ENCODE measurements around the gene MINDY4. TPM values are rescaled to one million over a fixed set of nuclear protein-coding genes. Genes with fewer than 3 reads are reported as not detected.
A peak's percentile ranks its signal among the peaks of the same experiment; 100 is the strongest.

Gene MINDY4
- total and polyA plus RNA-seq, 4 experiments from 2014 or later = 0.23 to 1.5 (median 1.1) TPM

GRCh38 chr7:30849565-30849964 lies 78.3 kb downstream of the MINDY4 start:
- Histone ChIP-seq H3K27me3 (ENCODE audit: insufficient read depth, low read length) (no peaks in the 10 kb centered on the region), H3K36me3 (ENCODE audit: insufficient read depth, low read length) (no peaks in the 10 kb centered on the region), H3K9me3 (ENCODE audit: control insufficient read depth in 1 of 2, low read length in 2 of 2) (no peaks in the 10 kb centered on the region), H3K4me1 (ENCODE audit: insufficient read depth, low read length) (no peaks in the 10 kb centered on the region), H3K4me3 (ENCODE audit: low read length in 2 of 2) (no peak overlapping the region), H3K27ac (ENCODE audit: low read depth, low read length) (no peak overlapping the region)
- Mint-ChIP-seq H3K27me3 (no peaks in the 10 kb centered on the region), H3K27ac (peak overlapping the region in 1 of 7 donors; percentile 19), H3K4me1 (no peaks in the 10 kb centered on the region), H3K9me3 (no peaks in the 10 kb centered on the region), H3K36me3 (no peaks in the 10 kb centered on the region), H3K4me3 (no peak overlapping the region)
- DNase-seq = no peak
- intact Hi-C loops (cut with micrococcal nuclease) = no loop called here
- ChIA-PET POLR2A (ENCODE audit: partially characterized antibody) (no interaction called here), CTCF (ENCODE audit: partially characterized antibody) (no interaction called here)

DNA sequence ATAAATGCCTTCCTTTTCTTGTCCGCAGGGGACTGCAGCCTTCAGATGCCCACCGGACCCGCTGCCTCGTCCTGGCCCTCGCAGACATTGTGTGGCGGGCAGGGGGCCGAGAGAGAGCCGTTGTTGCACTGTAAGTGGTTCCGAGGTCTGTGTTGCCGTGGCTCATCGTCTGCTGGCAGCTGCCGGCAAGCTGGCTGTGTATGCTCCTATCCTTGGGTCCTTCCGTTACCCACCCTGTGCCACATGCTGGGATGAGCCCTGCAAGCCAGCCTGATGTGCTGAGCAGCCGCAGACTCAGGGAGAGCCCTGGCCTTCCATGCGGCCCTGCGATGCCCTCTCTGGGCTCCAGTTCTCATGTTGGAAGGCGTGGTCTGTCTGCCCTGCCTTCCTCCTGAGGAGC lies 79.2 kb downstream of the MINDY4 start:
- Mint-ChIP-seq H3K4me1 (no peaks in the 10 kb centered on the region), H3K27ac (no peak overlapping the region), H3K27me3 (no peaks in the 10 kb centered on the region), H3K9me3 (no peaks in the 10 kb centered on the region), H3K36me3 (no peaks in the 10 kb centered on the region), H3K4me3 (no peak overlapping the region)
- no peaks in the 10 kb centered on the region for H3K27me3 ChIP-seq (ENCODE audit: insufficient read depth, low read length)
- no peaks in the 10 kb centered on the region for H3K9me3 ChIP-seq (ENCODE audit: control insufficient read depth in 1 of 2, low read length in 2 of 2)
- no peaks in the 10 kb centered on the region for H3K36me3 ChIP-seq (ENCODE audit: insufficient read depth, low read length)
- H3K27ac ChIP-seq (ENCODE audit: low read depth, low read length) = no peak overlapping the region
- H3K4me3 ChIP-seq (ENCODE audit: low read length in 2 of 2) = no peak overlapping the region
- no peak for DNase-seq
- ChIA-PET POLR2A (ENCODE audit: partially characterized antibody) (no interaction called here), CTCF (ENCODE audit: partially characterized antibody) (no interaction called here)
- intact Hi-C loops (cut with micrococcal nuclease) = no loop called here
- H3K4me1 ChIP-seq (ENCODE audit: insufficient read depth, low read length) = no peaks in the 10 kb centered on the region

- H3K36me3 ChIP-seq (ENCODE audit: insufficient read depth, low read length) = no peaks in the 10 kb centered on the region
- intact Hi-C loops (cut with micrococcal nuclease) = no loop called here
- no peaks in the 10 kb centered on the region for H3K4me1 ChIP-seq (ENCODE audit: insufficient read depth, low read length)
- Mint-ChIP-seq H3K9me3 (no peaks in the 10 kb centered on the region), H3K27me3 (no peaks in the 10 kb centered on the region), H3K4me1 (no peaks in the 10 kb centered on the region), H3K36me3 (no peaks in the 10 kb centered on the region), H3K27ac (no peak overlapping the region), H3K4me3 (no peak overlapping the region)
- DNase-seq = no peak
- no peaks in the 10 kb centered on the region for H3K27me3 ChIP-seq (ENCODE audit: insufficient read depth, low read length)
- H3K9me3 ChIP-seq (ENCODE audit: control insufficient read depth in 1 of 2, low read length in 2 of 2) = no peaks in the 10 kb centered on the region
- CTCF ChIA-PET (ENCODE audit: partially characterized antibody) = no interaction called here
- POLR2A ChIA-PET (ENCODE audit: partially characterized antibody) = no interaction called here
- no peak overlapping the region for H3K4me3 ChIP-seq (ENCODE audit: low read length in 2 of 2)
- H3K27ac ChIP-seq (ENCODE audit: low read depth, low read length) = no peak overlapping the region
Observed at GRCh38 chr7:30851651-30852307, 80.6 kb downstream of the MINDY4 start.

GRCh38 chr7:30852308-30852684 lies 81.1 kb downstream of the MINDY4 start:
- CTCF ChIA-PET (ENCODE audit: partially characterized antibody) = no interaction called here
- H3K4me1 Mint-ChIP-seq = no peaks in the 10 kb centered on the region
- no peak overlapping the region for H3K27ac Mint-ChIP-seq
- no peak overlapping the region for H3K4me3 Mint-ChIP-seq
- H3K27me3 Mint-ChIP-seq = no peaks in the 10 kb centered on the region
- no peak for DNase-seq
- H3K27me3 ChIP-seq (ENCODE audit: insufficient read depth, low read length) = no peaks in the 10 kb centered on the region
- POLR2A ChIA-PET (ENCODE audit: partially characterized antibody) = no interaction called here
- no peaks in the 10 kb centered on the region for H3K9me3 ChIP-seq (ENCODE audit: control insufficient read depth in 1 of 2, low read length in 2 of 2)
- no peak overlapping the region for H3K27ac ChIP-seq (ENCODE audit: low read depth, low read length)
- intact Hi-C loops (cut with micrococcal nuclease) = no loop called here
- no peaks in the 10 kb centered on the region for H3K36me3 ChIP-seq (ENCODE audit: insufficient read depth, low read length)
- no peaks in the 10 kb centered on the region for H3K9me3 Mint-ChIP-seq
- H3K36me3 Mint-ChIP-seq = no peaks in the 10 kb centered on the region
- no peaks in the 10 kb centered on the region for H3K4me1 ChIP-seq (ENCODE audit: insufficient read depth, low read length)
- no peak overlapping the region for H3K4me3 ChIP-seq (ENCODE audit: low read length in 2 of 2)

DNA sequence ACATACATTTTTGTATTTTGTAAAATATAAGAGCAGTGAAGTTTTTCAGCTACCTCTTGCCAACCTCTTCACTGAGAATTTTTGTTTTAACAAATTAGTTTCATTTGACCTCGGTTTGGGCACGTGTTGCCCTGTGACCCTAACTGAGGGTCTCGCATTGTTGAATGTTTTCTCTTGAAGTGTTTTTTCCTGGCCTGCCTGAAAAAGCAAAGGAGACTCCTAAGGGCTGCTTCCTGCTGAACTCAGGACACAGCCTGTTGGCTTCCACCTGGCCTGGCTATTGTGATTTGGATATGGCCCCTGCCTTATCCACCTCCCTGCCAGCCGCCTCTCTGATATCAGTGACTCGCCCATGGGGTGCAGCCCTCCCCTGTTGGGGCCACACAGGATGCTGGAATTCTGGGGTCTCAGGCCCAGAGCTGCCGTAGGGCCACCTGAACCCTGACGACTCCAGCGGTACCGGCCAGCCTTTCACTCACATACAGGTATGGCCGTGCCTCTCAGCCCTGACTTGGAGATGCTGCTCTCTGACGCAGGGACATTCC lies 81.6 kb downstream of the MINDY4 start:
- no peak for DNase-seq
- H3K4me1 Mint-ChIP-seq = no peaks in the 10 kb centered on the region
- no peak overlapping the region for H3K4me3 Mint-ChIP-seq
- Histone ChIP-seq H3K27ac (ENCODE audit: low read depth, low read length) (no peak overlapping the region), H3K4me1 (ENCODE audit: insufficient read depth, low read length) (no peaks in the 10 kb centered on the region), H3K4me3 (ENCODE audit: low read length in 2 of 2) (no peak overlapping the region), H3K9me3 (ENCODE audit: control insufficient read depth in 1 of 2, low read length in 2 of 2) (no peaks in the 10 kb centered on the region), H3K36me3 (ENCODE audit: insufficient read depth, low read length) (no peaks in the 10 kb centered on the region), H3K27me3 (ENCODE audit: insufficient read depth, low read length) (no peaks in the 10 kb centered on the region)
- POLR2A ChIA-PET (ENCODE audit: partially characterized antibody) = no interaction called here
- H3K36me3 Mint-ChIP-seq = no peaks in the 10 kb centered on the region
- no peaks in the 10 kb centered on the region for H3K27me3 Mint-ChIP-seq
- CTCF ChIA-PET (ENCODE audit: partially characterized antibody) = no interaction called here
- H3K27ac Mint-ChIP-seq = no peak overlapping the region
- H3K9me3 Mint-ChIP-seq = no peaks in the 10 kb centered on the region
- intact Hi-C loops (cut with micrococcal nuclease) = no loop called here

DNA sequence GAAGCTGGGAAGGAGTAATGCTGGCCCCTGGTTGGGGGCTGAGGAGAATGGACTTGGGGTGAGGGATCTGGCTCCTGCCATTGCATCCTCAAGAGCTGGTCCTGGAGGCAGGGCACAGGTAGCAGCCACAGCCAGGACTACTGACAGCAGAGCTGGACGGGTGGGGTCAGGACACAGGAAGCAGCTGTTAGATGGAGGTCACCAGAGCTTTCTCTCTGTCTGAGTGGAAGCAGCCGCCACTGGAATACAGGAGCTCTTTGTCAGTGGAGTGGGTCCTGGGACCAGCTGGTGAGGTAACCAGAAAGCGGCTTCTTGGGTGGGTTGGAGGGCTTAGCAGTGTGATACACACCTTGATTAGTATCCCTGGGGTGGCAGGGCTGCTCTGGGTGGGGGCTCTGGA lies 82.4 kb downstream of the MINDY4 start:
- POLR2A ChIA-PET (ENCODE audit: partially characterized antibody) = no interaction called here
- intact Hi-C loops (cut with micrococcal nuclease) = no loop called here

DNA sequence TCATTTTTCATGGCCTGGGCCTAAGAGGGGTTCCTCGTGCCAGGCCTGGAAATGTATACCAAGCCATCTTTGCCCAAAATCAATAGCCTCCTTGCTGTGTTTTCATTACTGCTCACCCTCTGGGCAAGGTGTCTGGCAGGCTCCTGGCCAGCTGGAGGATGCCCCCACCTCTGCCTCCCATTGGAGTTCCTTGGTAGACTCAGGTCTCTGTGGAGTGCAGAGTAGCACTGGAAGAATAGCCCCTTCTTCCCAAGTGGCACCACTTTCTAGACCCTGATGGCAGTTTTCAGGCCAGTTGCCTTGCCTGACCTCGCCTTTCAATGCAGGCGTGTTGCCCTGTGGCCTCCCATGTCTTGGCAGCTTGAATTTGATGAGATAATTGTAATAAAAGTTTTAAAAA lies 84.7 kb downstream of the MINDY4 start:
- no peak overlapping the region for H3K27ac Mint-ChIP-seq
- CTCF ChIA-PET (ENCODE audit: partially characterized antibody) = no interaction called here

More for the DNA sequence above, 82.4 kb downstream of the MINDY4 start:
- H3K4me3 Mint-ChIP-seq = no peak overlapping the region
- no peaks in the 10 kb centered on the region for H3K36me3 Mint-ChIP-seq
- no peak overlapping the region for H3K27ac Mint-ChIP-seq
- Histone ChIP-seq H3K27me3 (ENCODE audit: insufficient read depth, low read length) (no peaks in the 10 kb centered on the region), H3K27ac (ENCODE audit: low read depth, low read length) (no peak overlapping the region), H3K9me3 (ENCODE audit: control insufficient read depth in 1 of 2, low read length in 2 of 2) (no peaks in the 10 kb centered on the region), H3K36me3 (ENCODE audit: insufficient read depth, low read length) (no peaks in the 10 kb centered on the region), H3K4me1 (ENCODE audit: insufficient read depth, low read length) (no peaks in the 10 kb centered on the region), H3K4me3 (ENCODE audit: low read length in 2 of 2) (no peak overlapping the region)
- no peaks in the 10 kb centered on the region for H3K9me3 Mint-ChIP-seq
- DNase-seq = no peak
- CTCF ChIA-PET (ENCODE audit: partially characterized antibody) = no interaction called here
- no peaks in the 10 kb centered on the region for H3K27me3 Mint-ChIP-seq
- H3K4me1 Mint-ChIP-seq = no peaks in the 10 kb centered on the region

DNA sequence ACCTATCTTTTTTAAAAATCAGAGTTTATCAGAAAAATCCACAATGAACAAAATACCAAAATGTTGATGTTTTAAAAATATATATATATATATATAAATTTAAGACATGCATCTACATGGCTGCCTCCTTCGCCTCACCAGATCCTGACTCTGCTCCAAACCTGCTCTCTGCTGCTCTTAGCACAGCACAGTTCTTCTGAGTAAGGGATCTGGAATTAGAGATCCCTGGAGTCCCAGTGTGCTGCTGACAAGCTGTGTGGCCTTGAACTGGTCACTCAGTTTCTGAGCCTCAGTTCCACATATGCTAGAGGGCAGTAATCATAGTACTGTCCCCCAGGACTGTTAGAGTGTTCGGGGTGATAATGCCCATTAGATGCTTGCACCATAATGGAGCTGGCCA lies 87.4 kb downstream of the MINDY4 start:
- intact Hi-C loops (cut with micrococcal nuclease) = no loop called here
- H3K27ac ChIP-seq (ENCODE audit: low read depth, low read length) = no peak overlapping the region
- no peaks in the 10 kb centered on the region for H3K36me3 ChIP-seq (ENCODE audit: insufficient read depth, low read length)
- H3K27me3 ChIP-seq (ENCODE audit: insufficient read depth, low read length) = no peaks in the 10 kb centered on the region
- H3K4me3 ChIP-seq (ENCODE audit: low read length in 2 of 2) = no peak overlapping the region
- POLR2A ChIA-PET (ENCODE audit: partially characterized antibody) = no interaction called here
- no peaks in the 10 kb centered on the region for H3K27me3 Mint-ChIP-seq
- H3K36me3 Mint-ChIP-seq = no peaks in the 10 kb centered on the region
- CTCF ChIA-PET (ENCODE audit: partially characterized antibody) = no interaction called here
- no peaks in the 10 kb centered on the region for H3K9me3 ChIP-seq (ENCODE audit: control insufficient read depth in 1 of 2, low read length in 2 of 2)
- H3K27ac Mint-ChIP-seq = no peak overlapping the region
- H3K4me1 Mint-ChIP-seq = no peaks in the 10 kb centered on the region
- no peaks in the 10 kb centered on the region for H3K4me1 ChIP-seq (ENCODE audit: insufficient read depth, low read length)
- no peaks in the 10 kb centered on the region for H3K9me3 Mint-ChIP-seq
- DNase-seq = no peak
- no peak overlapping the region for H3K4me3 Mint-ChIP-seq

More for the DNA sequence above, 84.7 kb downstream of the MINDY4 start:
- no peaks in the 10 kb centered on the region for H3K4me1 ChIP-seq (ENCODE audit: insufficient read depth, low read length)
- H3K27me3 ChIP-seq (ENCODE audit: insufficient read depth, low read length) = no peaks in the 10 kb centered on the region
- no peaks in the 10 kb centered on the region for H3K9me3 ChIP-seq (ENCODE audit: control insufficient read depth in 1 of 2, low read length in 2 of 2)
- POLR2A ChIA-PET (ENCODE audit: partially characterized antibody) = no interaction called here
- H3K4me3 ChIP-seq (ENCODE audit: low read length in 2 of 2) = no peak overlapping the region
- H3K4me3 Mint-ChIP-seq = no peak overlapping the region
- H3K27me3 Mint-ChIP-seq = no peaks in the 10 kb centered on the region
- H3K9me3 Mint-ChIP-seq = no peaks in the 10 kb centered on the region
- H3K36me3 ChIP-seq (ENCODE audit: insufficient read depth, low read length) = no peaks in the 10 kb centered on the region
- intact Hi-C loops (cut with micrococcal nuclease) = no loop called here
- no peaks in the 10 kb centered on the region for H3K36me3 Mint-ChIP-seq
- H3K4me1 Mint-ChIP-seq = no peaks in the 10 kb centered on the region
- no peak for DNase-seq
- H3K27ac ChIP-seq (ENCODE audit: low read depth, low read length) = no peak overlapping the region
